ENCODE data around the gene PZP.

DNA sequence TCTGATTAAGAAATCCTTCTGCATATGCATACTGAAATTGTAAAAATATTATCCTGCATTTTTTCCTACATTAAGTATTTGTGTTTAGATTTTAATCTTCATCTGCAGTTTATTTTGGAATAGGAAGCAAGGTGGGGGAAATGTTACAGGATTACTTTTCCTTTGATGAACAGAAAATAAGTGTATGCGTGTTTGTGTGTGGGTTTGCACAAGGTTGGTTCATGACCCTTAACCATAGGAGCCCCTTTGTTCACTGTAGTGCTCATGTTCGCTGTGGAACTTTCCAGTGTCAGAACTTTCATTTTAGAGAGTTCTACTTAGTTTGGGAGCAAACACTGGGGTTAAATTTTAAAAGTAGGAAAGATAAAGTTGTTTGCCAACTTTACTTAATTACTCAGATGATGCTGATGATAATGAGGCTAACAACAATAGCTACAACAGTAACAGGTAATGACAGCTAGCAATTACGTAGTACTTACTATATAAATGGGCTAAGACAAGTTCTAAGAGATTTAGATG, 86.0 kb downstream of the PZP start:
- TF ChIP-seq ZNF146 (CRISPR knock-in tag; IDR thresholded peaks at IDR 0.05; ENCODE audit: unreplicated experiment): no peak
- TF ChIP-seq RB1 (IDR thresholded peaks at IDR 0.05; ENCODE audit: low read depth): no peak
